Measurements from ENCODE around the gene JKAMP. TPM values are rescaled to one million over a fixed set of nuclear protein-coding genes. Genes with fewer than 3 reads are reported as not detected.

The JKAMP gene
- total RNA-seq, 1 experiment from 2014 or later, result 64.1 TPM

DNA sequence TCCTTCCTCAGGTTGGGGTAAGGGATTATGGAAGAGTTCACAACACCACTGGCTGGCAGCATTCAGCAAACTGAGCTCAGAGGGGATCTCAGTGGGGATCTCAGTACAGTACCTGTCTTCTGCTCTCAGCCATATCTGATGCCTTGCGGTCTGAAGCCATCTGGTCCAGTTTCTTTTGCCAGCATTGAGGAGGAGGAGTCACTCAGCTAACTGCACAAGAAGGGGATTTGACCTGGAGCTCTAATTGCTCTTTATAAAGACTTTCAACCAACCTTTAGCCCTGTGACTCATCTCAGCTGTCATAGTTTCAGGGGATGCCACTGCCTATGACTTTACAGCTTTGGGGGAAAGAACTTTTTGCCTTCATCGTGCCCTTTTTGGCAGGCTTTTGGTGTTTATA is 44.9 kb downstream of the JKAMP start:
- in situ Hi-C loops (cut with HindIII; ENCODE audit: low pct_unique_long_range_greater_than_20kb, low sequenced_read_pairs), result no loop called here

DNA sequence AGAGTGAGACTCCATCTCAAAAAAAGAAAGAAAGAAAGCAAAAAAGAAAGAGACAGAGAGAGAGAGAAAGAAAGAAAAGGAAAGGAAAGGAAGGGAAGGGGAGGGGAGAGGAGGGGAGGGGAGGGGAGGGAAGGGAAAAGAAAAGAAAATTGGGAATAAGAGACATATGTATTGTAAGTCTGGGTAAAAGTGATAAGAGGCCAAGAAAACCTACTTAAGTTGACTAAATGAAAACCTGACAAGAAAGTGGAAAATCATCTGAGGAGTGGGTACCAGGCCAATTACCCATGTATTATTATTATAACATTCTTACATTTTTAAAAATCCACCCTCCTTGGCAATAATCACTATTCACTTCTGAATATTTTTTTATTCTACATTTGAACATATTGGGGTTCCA is 46.0 kb downstream of the JKAMP start:
- in situ Hi-C loops (cut with HindIII; ENCODE audit: low pct_unique_long_range_greater_than_20kb, low sequenced_read_pairs), result no loop called here

More for the DNA sequence above, 44.9 kb downstream of the JKAMP start:
- DNase-seq (ENCODE audit: low read depth), result no peak

DNA sequence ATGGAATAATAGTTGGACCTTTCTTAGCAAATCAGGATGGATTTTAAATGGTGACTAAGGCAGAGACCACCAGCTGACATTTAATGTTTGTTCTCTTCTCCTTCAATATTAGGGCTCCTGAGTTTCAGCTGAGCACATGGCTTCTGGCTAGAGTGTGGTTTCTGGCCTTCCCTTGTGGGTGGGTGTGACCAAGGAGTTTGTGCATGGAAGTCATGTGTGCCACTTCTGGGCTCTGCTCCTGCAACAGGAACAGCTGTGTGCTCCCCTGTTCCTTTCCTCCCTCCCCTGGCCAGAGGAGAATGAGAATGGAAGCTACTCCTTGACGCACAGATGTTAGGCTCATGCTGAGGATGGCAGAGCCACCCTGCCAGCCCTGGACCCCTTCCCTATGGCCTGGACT is 48.1 kb downstream of the JKAMP start:
- no peak for DNase-seq (ENCODE audit: low read depth)
- in situ Hi-C loops (cut with HindIII; ENCODE audit: low pct_unique_long_range_greater_than_20kb, low sequenced_read_pairs), result no loop called here

More for the DNA sequence above, 46.0 kb downstream of the JKAMP start:
- no peak for DNase-seq (ENCODE audit: low read depth)

DNA sequence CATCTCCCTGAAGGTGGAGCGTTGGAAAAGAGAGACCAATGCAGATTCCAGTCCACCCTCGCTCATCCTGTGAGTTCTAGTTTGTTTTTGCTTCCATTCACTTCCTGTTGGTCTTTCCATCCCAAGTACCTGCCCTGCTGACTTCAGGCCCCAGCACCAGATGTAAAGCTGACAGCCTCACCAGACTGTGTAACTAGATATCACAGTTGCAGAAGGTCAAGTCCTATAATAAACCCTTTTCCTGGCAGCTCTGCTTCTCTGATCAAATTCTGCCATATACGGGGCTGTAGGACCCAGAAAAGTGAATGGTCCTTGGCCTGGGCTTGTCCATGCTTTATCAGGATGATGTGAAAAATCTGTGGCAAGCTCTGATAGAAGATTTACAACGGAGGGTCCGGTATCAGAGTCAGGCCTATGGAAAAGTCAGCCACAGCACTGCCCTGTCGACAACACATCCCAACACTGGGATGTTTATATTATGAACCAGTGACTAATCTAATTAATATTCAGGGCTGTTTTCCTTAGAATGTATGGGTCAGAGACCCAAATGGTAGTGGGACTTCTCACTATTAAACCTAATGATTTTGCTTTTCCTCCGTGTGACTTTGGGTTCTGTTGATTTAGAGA is 50.2 kb downstream of the JKAMP start:
- in situ Hi-C loops (cut with HindIII; ENCODE audit: low pct_unique_long_range_greater_than_20kb, low sequenced_read_pairs), result no loop called here
- DNase-seq (ENCODE audit: low read depth), result no peak

DNA sequence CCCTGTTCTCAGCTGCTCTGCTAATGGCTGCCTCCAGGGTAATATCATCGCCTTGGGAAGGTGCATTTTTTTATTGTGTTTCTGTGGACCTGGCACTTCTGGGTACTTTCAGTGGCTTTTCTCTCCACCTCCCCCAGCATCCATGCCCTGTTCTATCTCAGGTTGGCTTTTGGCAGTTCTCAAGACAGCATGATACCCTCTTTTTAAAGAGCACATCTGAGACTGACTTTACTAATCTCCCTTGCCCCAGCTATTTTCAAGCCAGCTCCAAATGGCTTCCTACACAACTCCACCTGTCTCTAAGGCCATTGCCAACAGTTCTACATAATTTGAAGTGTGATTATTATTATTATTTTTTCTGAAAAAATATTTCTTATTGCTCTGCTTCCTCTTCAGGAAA is 53.2 kb downstream of the JKAMP start:
- DNase-seq (ENCODE audit: low read depth), result no peak
- in situ Hi-C loops (cut with HindIII; ENCODE audit: low pct_unique_long_range_greater_than_20kb, low sequenced_read_pairs), result no loop called here

DNA sequence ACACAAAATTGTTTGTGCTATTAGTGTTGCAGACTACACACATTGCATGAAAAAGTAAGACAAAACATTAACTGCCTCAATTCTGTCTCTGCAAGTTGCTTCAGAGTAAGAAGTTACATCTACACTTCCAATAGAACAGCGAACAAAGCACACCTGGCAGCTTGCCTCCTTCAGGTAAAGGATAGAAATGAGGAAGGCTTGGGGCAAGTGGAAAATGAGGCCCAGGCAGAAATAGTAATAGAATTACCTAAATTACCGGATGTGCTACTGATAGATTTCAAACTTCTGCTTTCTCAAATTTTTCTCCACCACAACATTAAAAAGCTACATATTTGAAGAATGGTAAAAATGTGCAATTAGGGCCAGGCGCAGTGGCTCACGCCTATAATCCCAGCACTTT is 54.6 kb downstream of the JKAMP start:
- DNase-seq (ENCODE audit: low read depth), result no peak
- in situ Hi-C loops (cut with HindIII; ENCODE audit: low pct_unique_long_range_greater_than_20kb, low sequenced_read_pairs), result no loop called here

DNA sequence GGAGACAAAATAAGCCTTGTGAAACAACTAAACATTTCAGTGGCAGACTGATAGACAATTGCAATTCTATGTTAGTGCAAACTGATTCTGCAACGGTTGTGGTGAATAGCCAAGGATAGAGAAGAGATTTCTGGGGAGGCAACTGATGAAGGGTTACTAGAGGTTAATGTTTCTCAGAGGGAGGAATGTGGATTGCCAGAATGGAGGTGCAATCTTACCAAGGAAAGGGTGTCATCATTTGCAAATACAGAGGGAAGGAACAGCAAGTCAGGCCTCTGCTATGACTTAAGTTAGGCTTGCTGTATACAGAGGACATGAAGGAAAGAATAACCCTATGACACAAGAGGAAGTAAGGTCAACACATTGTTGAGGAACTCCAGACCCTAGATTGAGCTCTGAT is 56.5 kb downstream of the JKAMP start:
- DNase-seq (ENCODE audit: low read depth), result no peak
- in situ Hi-C loops (cut with HindIII; ENCODE audit: low pct_unique_long_range_greater_than_20kb, low sequenced_read_pairs), result no loop called here

DNA sequence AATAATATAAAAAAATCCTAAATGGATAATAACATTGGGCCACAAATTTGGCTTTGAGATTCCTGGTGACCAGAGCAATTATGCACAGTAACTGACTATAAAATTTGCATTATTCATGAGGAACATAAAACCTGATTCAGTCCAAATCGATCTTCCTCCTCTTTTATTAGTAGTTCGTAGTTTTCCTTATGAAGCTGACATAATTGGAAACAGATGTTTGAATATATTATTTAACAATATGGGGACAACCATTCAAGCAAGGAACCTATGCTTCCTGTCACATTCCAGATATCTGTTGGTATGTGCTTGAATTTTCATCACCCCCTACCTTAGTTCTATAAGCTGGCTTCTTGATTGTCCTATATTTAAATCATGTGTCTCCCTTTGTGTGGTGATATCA is 57.4 kb downstream of the JKAMP start:
- no peak for DNase-seq (ENCODE audit: low read depth)
- in situ Hi-C loops (cut with HindIII; ENCODE audit: low pct_unique_long_range_greater_than_20kb, low sequenced_read_pairs), result no loop called here

DNA sequence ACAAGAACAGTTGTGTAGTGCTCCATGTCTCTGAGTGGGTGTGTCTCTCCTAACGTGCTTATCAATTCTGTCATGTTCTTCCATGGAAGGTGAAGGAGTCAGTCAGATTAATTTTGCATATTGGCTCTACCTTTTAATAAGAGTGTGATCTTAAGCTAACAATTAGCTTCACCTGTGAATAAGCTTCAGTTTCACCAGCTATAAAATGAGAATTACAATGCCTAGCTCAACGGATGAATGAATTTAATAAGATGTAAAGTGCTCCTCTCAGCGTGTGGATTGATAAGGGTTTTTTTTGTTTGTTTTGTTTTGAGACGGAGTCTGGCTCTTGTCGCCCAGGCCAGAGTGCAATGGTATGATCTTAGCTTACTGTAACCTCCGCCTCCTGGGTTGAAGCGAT is 59.6 kb downstream of the JKAMP start:
- in situ Hi-C loops (cut with HindIII; ENCODE audit: low pct_unique_long_range_greater_than_20kb, low sequenced_read_pairs), result no loop called here
- no peak for DNase-seq (ENCODE audit: low read depth)

DNA sequence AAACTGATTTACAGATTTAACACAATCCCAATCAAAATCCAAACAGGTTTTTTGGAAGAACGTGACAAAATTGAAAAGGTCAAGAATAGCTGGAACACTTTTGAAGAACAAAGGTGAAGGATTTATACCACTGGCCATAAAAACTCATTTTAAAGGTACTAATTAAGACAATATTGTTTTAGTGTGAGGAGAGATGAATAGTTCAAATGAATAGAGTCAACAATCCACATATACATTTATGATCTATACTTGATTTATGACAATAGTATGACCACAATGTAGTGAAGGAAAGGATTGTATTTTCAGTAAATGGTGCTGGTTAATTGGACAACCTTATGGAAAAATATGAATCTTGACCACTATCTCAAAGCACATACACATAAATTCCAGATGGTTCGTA is 63.0 kb downstream of the JKAMP start:
- in situ Hi-C loops (cut with HindIII; ENCODE audit: low pct_unique_long_range_greater_than_20kb, low sequenced_read_pairs), result no loop called here

More for the DNA sequence above, 63.0 kb downstream of the JKAMP start:
- no peak for DNase-seq (ENCODE audit: low read depth)

Other genes starting within 250 kb of the JKAMP start
- 0.71 TPM in 1 of 2 replicates, not detected in the other for gene GPR135, start 19.1 kb upstream of the JKAMP start, total RNA-seq (2014; rRNA removed; shearing (Covaris generic); ENCODE audit: low replicate concordance)
- gene L3HYPDH, start 109 bp upstream of the JKAMP start, total RNA-seq (2014; rRNA removed; shearing (Covaris generic); ENCODE audit: low replicate concordance), result 42.2 and 60.6 TPM in 2 replicates
- not detected in 2 replicates for gene CCDC175, start 92.3 kb downstream of the JKAMP start, total RNA-seq (2014; rRNA removed; shearing (Covaris generic); ENCODE audit: low replicate concordance)

Measured in Caki2 (cell line).